Stimulated activated naive CD8-positive, alpha-beta T cell treated with anti-CD3 and anti-CD28 coated beads, Interleukin-15, Interleukin-2, amounts not matched to agents 100 U/mL and 50 U/mL, for 24 hours (primary cell): ENCODE results near the gene BASP1.
"Not testable (repeated sequence)": the region's sequence is repeated elsewhere in the genome, so short reads cannot be mapped to it uniquely, and the experiment has no call there.

ENCODE experiments used
- ATAC-seq: fragments of 150-1000 bp; cut with Tn5 transposase; one replicate; pipeline ENCODE4 v1.10.0; 2021
- DNase-seq: peaks from one replicate; pipeline ENCODE4 v3.0.0; 2021

The BASP1 gene

DNA sequence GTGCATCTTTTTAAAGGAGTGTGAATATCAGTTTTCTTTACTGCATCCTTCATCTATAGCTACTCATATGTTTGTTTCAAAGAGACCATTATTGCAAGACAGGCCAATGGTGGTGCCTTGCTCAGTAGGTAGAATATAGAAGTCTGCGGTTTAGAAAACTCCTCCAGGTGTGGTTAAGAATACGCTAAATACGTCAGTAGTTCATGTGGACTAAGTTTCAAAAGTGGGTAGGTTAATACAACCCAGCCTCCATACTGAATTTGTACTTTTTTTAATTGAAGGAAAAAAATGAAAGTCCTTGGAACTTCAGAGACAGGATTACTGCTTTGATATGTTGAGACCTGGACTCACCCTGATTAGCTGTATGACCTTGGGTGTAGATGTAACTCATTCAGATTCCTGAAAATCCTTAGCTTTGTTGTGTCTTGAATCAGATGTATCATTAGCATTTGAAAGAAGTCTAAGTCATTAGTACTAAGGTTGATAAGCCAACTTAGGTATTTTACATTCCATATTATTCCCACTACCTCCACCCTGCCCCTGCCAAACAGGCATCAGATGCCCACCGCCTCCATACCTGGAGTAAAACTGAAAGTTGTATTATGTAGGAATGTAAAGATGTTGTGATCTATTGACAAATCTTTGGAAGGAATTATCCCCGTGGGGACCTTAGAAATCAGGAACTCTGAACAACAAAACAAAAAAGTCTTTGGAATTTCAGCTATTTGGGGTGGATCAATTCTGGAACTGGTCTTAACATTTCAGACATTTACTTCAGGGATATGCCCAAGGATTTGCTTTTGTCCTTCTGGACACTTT is 6.1 kb downstream of the BASP1 start:
- no peak for ATAC-seq
- no peak for DNase-seq

DNA sequence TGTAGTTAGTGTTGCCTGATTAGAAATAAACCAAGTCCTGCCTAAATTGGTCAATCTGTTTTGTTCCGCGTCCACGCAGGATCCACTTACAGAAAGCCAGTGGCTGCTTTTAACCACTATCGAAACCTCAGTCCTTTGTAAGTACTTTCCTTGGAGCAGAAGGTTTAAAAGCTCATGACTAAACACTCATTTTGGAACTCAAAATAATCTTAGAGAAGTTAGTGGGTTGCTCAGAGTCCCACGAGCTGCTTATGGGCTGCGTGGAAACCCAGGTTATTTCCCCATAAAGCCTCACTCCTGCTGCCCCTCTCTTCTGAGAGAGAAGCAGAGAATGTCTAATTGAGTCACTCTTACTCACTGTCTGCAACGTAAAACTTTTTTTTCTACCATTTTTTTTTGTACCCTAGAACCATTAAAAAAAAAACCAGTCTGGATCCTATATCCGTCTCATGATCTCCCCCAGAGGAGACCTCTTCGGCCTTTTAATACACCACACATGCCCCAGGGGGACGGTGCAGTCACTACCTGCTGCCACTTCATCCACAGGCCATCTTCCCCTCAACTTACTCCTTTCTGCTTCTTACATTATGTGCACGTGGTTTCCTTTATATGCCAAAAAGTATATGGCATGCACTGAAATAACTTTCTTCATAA is 7.6 kb downstream of the BASP1 start:
- DNase-seq (no peak), ATAC-seq (no peak)

DNA sequence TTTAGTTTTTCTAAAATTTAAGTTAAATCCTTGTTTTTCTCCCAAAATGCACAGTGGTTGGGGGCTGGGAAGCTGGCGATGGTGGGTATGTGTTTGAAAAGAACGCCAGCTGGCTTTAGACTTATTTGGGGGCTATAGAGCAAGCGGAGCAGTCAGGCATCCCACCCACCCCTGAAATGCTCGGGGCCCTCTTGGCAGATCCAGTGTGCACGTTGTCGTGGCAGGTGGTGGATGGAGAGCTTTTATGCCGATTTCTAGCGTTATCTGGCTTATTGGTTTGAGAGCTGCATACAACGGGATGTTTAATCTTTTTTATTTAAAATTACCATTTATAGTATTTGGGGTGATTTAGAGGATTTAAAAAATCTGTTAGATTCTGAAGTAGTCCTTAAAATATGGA is 8.1 kb downstream of the BASP1 start:
- no peak for ATAC-seq

DNA sequence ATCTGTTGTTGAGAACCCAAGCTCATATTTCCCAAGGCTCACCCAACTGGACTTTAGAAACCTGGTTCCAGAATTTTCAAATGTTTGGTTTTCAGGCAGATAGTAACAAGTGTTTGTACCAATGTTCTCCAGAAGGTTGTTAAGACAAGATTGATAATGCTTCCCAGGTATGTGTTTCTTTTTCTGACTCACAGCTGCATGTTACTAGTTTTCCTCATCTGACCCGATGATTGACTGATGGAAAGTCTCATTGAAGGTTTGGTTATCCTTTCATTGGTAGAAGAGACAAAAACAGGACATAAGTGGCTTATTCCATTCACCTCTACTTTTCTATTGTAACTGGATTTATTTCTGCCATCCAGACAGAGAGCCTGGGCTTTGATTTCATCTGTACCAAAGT is 10.4 kb downstream of the BASP1 start:
- DNase-seq: no peak
- ATAC-seq: no peak

More for the DNA sequence above, 8.1 kb downstream of the BASP1 start:
- DNase-seq: no peak

DNA sequence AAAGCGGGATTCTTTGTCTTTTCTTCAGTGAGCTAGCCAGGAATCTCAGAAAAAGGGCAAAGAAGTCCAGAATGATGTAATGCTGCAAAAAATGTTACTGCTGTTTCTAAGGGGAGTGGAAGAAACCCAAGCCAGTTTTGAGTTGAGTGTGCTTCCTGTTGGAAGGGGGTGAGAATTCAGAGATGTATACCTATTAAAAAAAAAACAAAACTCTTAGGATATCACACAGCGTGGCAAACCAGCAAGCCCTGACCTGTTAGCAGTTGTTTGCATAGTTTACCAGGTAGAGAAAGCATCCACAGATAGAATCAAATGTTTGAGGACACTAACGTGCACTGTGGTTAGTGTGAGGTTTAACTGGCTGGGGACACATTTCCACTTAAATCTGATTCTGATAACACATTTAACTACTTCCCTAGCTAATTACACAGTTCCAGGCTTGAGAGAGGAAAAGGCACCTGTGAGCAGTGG is 11.4 kb downstream of the BASP1 start:
- DNase-seq: no peak
- ATAC-seq: no peak

DNA sequence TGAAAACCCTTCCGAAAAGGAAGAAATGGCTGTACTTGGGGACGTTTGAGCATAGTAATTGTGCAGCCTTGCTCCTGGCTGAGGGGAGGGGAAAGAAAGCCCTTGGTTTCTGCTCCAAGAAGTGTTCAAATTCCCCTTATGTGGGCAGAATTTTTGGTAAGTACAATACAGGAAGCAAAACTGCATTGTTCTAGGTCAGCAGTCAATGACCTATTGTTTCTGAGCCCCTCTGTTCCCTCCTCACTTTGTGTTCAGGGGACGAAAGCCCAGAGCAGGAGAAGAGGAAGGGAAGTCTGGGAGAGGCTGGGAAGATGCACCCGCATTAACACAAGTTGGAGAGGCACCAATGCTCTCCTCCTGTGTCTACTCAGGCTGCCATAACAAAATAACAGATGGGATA is 11.9 kb downstream of the BASP1 start:
- no peak for DNase-seq
- ATAC-seq: no peak

DNA sequence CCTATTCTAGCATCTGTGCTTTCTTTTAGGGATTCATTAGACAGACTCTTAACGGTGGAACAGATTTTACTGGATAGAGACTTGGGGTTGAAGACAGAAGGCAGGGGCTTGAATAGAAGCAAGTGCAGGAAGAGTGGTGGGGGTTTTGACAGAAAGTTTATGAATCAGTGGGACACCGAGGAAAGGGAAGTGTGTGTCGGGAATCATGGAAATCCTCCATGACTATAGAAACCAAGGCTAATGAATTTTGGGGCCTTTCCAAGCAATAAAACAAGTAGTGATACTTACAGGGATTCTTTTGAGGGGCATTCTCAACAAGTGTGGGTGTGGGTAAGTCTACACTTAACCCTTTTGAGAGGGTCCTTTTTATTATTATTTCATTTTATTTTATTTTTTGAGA is 12.8 kb downstream of the BASP1 start:
- ATAC-seq (no peak), DNase-seq (no peak)

DNA sequence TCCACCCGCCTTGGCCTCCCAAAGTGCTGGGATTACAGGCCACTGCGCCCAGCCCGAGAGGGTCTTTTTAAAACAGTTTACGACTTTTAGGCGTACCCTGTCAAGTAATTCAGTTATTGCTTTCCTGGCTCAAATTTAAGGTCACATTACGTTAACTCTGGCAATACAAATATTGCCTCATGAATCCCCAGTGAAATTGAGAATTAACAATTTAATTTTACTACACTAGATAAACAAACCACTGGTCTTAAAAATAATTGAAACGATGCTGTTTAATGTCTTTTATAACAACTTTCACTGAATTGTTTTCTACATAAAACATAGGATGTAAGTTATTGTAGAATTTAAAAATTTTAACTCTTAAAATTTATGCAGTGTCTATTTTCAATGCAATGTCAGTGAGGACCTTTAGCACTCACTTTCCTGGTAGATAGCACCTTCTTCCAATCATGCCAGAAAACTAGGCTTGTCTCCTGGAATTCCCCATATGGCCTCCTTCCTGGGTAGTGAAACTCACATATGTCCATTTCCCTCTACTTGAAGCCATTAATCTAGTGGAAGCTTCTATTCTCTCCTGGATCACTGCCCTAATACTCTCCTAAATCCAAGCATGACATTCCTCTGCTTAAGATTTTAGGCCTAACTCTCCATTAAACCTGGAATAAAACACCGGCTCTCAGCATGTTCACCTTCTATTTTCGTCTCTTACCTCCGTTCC is 13.5 kb downstream of the BASP1 start:
- no peak for ATAC-seq
- DNase-seq: no peak

DNA sequence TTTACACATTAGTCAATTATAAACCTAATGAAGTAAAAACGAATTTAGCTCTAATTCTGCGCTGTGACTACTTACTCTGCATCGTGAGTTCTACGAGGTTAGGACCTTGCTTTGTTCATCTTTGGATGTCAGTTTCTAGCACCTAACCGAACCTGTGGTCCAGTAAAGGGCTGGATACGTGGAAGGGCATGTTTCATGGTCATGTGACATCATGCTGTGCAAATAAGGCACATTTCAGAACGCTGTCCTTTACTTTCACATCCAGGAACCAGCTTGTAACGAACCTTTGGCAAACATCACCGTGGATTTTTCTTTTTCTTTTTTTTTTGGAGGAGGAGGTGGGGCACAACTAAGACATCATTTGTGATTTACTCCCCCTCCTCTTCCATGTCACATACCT is 15.0 kb downstream of the BASP1 start:
- no peak for ATAC-seq
- no peak for DNase-seq

DNA sequence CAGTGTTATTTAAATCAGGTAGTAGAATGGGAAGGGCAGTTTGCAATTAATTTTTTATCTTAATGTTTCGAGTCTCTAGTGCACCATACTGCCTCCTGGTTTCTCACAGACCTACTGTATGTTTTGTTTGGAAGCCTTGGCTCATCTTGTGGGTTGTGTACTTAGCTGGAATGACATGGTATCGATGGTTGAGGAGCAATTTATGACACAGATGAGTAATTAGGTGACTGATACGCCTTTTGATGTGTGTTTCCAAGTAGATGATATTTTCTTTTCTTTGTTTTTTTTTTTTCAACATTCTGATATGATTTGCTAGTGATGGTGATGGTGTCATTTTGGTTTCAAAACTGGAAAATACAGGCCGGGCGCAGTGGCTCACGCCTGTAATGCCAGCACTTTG is 16.1 kb downstream of the BASP1 start:
- no peak for DNase-seq
- no peak for ATAC-seq

DNA sequence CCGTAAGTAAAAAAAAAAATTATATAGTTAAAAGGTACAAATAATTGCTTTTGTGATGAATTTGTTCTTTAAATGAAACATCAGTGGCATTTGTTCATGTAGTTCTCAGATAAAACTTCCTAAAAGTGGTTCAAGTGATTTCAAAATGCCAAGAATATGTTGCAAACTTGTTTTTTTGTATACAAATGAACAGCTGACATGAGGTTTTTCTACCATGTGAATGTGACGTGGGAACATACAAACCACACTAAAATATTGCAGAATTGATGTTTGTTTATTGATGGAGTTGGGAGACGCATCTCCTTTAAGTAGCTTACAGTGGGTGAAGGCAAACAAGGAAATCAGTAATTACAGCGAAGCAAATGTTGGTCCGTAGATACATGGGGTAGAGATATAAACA is 16.9 kb downstream of the BASP1 start:
- ATAC-seq (no peak), DNase-seq (no peak)

DNA sequence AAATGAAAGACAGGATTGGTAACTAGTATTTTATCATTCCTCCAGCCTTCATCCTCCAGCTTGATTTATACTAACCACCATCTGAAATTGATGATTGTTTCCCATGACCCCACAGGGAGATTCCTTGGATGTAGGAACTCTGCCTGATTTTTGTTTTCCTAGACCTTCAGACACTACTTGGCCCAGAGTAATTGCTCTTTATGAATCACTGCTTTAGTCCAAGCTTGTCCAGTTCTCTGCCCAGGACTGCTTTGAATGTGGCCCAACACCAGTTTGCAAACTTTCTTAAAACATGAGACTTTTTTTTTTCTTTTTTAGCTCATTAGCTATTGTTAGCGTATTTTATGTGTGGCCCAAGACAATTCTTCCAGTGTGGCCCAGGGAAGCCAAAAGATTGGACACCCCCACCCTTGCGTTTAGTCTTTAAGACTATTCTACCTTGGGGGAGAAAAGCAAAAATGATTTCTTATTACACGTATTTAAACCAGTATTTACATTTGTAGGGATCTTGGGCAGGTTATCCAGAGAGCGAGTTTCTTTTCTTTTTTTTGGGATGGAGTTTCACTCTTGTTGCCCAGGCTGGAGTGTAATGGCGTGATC is 18.4 kb downstream of the BASP1 start:
- no peak for ATAC-seq

DNA sequence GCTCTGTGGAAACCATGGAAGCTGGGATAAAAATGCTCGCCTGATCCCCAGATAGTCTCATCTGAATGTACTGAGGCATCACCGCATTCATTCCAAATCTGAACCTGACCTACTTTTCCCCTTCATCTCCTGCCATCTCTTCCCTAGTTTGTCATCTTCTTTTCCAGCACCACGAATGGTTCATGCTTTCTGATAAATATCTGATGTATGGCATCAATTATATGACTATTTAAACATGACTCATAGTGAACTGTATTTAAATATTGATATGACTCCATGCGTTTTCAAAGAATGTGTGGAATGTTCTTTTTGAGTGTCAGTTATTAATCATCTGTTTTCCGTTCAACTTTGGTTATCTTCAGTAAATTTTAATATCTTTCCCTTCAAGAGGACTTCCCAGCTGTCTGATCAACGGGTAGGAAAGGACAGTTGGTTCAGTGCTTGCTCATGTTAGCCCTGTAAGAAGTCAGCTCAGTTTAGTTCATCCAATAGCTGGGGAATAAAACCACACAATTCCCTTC is 21.1 kb downstream of the BASP1 start:
- DNase-seq: no peak
- ATAC-seq: no peak

More for the DNA sequence above, 18.4 kb downstream of the BASP1 start:
- DNase-seq: no peak

DNA sequence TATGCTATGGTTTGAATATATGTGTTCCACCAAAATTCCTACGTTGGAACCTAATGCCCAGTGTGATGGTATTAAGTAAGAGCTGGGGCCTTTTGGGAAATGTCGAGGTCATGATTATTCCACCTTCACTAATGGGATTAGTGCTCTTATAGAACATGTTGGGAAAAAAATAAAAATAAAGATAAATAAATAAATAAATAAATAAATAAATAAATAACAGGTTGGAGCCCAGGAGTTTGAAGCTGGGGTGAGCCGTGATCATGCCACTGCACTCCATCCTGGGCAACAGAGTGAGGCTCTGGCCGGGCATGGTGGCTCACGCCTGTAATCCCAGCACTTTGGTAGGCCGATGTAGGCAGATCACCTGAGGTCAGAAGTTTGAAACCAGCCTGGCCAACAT is 22.5 kb downstream of the BASP1 start:
- ATAC-seq (no peak), DNase-seq (no peak)

DNA sequence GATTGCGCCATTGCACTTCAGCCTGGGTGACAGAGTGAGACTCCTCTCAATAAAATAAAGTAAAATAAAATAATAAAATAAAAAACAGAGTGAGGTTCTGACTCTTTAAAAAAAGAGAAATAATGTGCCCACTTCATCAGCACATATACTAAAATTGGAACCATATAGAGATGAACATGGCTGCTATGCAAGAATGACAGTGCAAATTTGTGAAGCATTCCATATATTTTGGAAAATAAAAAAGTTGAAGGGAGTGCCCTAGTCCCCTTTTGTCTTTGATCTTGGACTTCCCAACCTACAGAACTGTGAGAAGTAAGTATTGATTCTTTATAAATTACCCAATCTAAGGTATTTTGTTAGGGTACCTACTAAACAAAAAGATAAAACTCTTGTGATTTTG is 23.1 kb downstream of the BASP1 start:
- DNase-seq: no peak
- ATAC-seq: no peak

DNA sequence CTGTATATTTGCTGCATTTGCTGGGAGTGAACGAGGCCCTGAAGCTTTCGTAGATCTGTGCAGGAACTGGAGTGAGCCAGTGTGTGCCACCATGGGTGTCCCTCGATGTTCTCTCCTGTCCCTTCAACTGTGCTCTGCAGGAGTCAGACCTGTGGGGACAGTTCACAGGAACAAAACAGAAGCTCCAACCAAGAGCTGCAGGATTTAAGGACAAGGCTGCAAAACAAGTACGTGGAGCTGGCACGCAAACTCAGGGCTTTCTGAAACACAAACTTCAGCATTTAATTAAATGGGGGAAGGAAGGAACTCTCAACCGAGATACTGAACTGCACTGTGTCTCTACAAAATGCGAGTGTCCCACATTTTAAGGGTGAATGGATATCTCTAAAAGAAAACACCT is 24.2 kb downstream of the BASP1 start:
- DNase-seq: no peak
- ATAC-seq: no peak

DNA sequence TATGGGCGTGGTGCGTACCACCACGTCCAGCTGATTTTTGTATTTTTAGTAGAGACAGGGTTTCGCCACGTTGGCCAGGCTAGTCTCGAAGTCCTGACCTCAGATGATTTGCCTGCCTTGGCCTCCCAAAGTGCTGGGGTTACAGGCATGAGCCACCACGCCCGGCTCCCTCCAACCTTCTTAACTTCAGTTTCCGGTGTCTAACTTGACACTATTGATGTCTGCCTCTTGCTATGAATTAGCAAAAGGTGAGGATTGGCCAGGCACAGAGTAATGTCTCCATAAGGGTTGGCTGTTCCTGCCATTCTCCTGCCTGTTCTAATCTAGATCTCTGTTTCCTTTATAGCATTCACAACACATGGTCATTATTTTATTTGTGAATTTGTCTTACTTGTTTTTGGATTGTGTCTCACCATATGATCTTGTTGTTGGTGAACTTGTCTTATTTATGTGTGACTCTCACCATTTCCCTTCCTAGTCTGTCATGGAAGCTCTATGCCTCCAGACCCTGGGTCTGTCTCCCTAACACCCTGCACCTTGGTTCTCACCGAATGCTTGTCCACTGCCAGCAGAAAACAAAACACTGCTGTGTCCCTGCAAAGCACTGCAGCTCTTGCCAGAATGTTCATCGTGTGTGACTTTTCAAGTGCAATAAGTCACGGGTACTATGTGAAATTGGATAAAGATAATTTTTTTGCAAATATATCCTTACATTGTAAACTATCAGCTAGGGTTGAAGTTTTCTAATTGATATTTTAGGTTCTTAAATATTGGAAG is 26.0 kb downstream of the BASP1 start:
- DNase-seq: no peak
- ATAC-seq: no peak

DNA sequence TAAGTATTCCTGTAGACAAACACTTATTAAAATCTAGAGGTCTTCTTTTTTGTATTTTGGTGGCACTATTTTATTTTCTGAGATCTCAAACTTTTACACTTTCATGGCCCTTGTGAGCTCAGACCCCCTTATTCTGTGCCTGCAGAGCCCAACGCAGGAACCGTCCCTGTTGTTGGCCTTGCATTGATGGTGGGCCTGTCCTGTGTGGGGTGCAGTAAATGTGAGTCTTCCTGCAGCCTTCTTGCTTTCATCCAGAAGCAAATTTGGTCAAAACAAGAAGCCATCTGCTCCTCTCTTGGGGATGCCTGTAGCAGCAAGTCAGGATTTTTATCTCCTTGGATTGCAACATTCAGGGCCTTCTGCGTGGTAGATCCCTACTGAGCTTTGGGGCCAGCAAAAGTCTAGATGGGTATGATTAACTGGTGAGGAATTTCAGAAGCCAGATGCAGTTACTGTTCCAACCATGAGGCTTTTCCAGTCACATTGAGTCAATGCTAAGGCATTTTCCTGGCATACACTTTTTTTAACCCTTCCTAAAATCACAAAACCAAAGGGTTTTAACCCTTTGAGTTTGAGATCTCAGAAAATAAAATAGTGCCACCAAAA is 31.7 kb downstream of the BASP1 start:
- ATAC-seq: no peak
- no peak for DNase-seq

DNA sequence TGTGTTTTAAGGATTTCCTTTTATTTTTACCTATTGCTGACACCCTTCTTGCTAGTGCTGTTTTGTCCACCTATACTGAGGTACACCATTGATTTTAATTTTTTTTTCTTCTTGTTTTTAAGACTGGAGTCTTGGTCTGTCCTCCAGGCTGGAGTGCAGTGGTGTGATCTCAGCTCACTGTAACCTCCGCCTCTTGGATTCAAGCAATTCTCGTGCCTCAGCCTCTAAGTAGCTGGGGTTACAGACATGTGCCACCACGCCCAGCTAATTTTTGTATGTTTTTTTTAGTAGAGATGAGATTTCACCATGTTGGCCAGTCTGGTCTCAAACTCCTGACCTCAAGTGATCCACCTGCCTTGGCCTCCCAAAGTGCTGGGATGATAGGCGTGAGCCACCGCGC is 32.4 kb downstream of the BASP1 start:
- DNase-seq, ATAC-seq: not testable (repeated sequence)

DNA sequence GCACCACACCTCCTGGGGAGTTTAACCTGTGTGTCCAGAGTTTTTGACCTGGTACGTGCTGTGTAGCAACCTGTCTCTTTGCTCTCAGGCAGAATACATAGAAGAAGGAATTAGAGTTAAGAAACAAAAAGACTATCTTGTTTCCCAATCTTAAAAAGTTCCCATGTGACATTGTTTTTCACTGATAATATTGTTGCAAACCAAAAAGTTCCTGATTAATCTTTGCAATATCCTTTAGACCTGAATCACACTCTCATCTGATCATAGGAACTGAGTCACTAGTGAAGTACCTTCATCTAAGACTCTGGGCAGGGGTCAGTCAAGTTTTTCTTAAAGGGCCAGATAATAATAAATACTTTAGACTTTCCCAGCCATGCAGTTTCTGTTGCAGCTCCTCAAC is 35.1 kb downstream of the BASP1 start:
- no peak for DNase-seq
- no peak for ATAC-seq

DNA sequence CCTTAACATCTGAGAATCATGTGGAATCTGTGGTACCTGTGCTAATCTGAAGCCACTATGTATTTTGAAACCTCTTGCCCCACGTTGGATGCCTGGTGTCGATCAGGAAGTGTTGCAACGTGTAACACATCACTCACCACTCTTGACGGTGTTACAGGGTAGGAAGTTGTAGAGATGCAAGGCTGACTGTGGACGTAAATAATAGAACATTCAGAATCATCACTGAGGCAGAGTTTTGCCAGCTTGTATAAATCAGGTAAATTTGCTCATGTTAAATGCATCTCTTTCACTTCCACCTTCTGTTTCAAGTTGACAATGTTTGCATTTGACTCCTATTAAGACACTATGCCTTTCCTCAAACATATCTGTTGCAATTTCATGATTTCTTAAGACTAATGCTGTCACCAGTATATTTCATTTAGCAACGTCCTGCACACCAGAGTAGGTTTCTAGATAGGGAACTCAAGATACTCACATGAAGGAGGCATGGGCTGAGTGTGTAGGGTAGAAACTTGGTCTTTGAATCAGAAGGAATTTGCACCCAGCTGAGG is 38.1 kb downstream of the BASP1 start:
- DNase-seq (no peak), ATAC-seq (peak; percentile 46)
